SH-SY5Y (cell line): Measurements from ENCODE around the gene PPP1R9B.

Experiments
- GATA2 ChIP-seq: IDR thresholded peaks from 2 replicates; pipeline ENCODE4 v1.6.1; 2011; ENCODE audit warnings: mild to moderate bottlenecking, low read depth, low read length
- GATA3 ChIP-seq: IDR thresholded peaks from 2 replicates; pipeline ENCODE4 v1.6.1; 2011; ENCODE audit warnings: low read depth, mild to moderate bottlenecking, low read length, moderate library complexity

PPP1R9B gene

DNA sequence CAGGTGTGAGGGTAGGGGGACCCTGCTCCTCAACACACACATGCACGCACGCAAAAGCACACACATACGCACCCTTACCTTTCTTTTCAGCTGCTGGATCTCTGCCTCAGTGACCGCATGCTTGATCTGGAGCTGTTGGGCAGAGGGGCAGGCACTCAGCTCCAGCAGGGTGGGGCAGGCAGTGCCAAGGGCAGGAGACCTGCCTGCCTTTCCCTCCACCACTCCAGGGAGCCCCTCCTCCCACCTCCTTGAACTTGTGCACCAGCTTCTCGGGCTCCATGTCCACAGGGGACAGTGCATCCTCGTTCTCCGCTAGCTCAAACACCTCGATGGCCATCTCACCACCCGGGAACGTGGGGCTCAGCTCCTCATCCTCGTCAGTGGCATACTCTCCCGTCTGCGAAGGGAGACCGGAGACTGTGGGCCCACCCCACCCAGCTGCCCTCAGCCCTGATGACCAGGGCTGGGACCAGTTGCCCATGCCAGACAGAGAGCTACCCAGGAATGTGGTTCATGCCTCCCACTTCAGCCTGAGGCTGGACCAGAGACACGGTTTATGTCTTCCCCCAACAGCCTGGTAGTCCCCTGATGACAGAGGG lies 11.2 kb downstream of the PPP1R9B start:
- TF ChIP-seq GATA3 (no peak), GATA2 (no peak)

DNA sequence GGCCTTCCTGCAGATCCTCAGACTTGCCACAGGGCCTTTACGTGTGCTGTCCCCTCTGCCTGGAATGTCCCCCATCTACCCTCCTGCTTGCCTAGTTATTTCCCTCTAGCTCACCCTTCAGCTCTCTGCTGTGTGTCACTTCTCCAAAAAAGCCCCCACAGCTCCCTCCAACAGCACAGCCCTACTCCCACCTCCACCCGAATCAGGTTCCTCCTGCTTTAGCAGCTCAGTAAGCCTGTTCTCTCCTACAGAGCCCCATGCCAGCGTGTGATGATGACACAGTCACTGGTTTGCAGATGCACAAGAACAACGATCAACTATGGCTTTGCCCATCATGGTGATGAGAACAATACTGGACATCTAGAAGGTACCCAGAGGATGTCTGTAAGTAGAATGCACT lies 13.4 kb downstream of the PPP1R9B start:
- TF ChIP-seq GATA3 = no peak
- no peak for TF ChIP-seq GATA2

DNA sequence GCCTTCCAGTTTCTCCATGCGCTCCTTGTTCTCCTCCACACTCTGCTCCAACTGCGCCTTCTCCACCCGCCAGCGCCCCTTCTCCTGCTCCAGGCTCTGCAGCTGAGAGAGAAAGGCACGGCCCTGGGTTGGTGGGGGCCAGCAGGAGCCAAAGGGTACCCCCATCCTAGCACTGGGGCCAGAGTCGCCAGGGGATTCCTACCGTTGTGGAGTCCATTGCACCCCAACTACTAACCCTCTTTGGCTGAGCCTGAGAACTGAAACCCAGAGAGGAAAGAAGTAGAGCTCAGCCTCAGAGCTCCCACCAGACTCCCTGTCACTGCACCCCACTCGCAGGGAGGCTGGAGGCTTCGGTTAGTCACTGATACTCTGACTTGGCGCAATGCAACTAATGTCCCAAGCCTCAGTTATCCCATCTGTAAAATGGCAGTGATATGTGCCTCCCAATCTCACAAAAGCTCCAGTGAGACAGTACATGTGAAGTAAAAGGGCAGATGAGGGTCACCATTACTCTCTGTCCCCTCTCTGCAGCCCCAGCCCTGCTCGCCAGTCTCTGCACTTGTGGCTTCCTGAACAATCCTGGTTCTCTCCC lies 14.3 kb downstream of the PPP1R9B start:
- TF ChIP-seq GATA2 (no peak), GATA3 (no peak)

DNA sequence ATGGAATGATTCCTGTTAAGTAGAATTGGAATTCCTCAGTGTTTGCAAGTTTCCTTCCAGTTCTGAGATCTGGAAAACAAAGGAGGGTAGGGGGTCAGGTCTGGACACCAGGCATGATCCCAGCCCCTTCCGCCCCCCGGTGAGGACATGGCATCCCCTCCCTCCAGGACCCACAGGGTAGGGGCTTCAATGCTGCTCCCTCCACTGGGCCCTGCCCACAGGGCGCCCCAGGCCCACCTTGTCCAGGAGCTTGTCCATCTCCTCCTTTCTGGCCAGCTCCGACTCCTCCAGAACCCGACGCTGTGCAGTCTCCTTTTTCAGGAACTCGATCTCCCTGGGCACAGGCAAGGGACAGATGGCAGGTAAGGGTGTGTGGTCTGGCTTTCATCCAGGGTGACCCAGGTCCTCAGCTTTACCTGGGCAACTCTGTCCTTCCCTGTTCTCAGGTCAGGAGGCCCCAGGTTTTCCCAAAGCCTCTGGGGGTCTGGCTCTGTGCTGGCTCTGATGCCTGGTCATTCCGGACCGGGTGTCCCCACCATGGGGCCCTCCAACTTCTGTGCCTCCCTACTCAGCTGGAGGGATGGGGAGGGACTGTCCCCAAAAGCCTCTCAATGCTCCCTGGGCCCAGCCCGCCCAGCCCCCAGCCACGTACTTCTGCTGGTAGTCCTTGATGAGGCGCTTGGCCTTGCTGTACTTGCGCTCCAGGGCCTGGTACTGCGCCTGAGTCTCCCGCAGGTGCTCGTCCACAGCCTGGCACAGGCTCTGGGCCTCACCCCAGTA lies 15.0 kb downstream of the PPP1R9B start:
- TF ChIP-seq GATA3 = no peak
- TF ChIP-seq GATA2 = no peak

DNA sequence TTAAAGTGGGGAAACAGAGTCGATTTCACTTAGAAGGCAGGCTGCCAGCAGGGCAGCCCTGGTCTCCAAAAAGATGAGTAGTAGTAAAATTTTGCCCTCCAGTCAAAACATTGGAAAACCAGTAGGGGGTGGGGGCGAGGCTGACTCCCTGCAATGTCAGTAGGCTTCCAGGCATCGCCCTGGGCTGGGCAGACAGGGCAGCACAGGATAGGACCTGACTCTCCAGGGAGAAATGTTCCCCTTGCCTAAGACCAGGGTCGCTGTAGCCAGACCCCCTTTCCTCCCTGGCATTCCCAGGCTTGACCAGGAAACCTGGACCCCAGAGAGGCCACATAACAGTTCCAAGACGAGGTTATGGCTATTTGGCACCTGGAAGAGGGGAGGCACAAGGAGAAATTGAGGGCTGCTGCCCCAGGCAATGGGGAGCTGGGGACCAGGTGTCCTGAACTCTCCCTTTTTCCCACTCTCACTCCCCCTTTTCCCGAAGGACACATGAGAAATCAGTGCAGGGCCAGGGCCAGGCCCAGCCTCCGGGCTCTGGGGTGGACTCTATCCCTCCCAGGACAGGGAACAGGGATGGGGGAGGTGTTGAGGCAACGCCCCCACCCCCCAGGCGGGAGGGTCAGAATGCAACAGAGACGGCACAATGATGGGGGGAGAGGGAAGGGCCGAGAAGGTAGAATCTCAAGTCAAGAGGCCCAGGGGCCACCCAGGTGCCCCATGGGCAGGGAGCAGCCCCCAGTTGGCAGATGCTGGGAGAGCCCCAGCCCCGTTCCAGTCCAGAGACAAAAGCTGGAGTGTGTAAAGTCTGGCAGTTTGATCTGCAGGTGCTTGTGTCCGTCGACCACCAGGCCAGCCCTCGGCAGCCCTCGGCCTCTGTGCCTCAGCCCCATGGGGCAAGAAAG lies 16.0 kb downstream of the PPP1R9B start:
- TF ChIP-seq GATA3 (no peak), GATA2 (no peak)

DNA sequence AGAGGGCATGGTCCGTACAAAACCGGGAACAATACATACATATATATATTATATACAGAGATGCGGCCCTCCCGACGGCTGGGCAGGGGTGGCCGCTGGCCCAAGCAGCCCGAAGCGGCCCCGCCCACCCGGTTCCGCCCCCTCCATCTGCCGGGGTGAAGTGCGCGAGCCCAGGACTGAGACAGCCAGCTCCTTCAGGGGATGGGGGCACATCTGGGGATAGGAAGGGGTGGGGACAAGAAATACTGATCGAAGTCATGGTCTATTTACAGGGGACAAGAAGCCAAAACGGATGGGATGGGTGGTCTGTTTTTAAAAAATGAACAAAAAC lies 16.7 kb downstream of the PPP1R9B start:
- TF ChIP-seq GATA3 = no peak
- TF ChIP-seq GATA2 = no peak

DNA sequence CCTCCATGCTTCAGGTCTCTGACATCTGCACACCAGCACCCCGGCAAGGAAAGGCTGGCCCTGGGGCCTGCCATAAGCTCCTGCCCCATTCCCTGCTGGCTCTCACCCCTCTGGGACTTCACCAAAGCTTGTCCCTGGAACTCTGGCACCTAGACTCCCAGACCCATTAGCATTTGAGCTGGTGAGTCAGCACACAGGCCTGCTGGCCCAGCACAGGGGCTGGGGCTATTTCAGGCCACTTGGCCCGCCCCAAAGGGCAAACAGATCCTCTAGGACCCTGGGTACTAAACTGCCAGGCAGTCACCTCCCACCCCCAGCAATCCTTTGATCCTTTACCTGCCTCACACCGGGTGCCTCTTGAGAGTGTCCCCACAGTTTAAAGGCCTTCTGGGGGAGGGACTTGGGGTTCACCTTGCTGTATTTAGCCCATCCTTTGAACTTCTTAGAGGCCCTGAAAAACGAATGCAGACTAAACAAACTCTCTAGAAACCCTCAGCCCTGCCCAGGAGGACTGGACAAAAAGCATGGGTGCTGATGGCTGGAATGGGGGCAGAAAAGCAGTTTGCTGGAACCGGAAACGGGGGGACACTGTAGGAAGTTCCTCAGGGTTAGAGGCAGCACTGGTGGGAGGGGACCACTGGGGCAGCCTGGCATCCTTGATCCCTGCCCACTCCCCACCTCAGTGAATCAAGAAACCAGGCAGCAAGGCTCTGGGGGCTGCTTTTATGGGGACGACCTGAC lies 17.3 kb downstream of the PPP1R9B start:
- no peak for TF ChIP-seq GATA3
- TF ChIP-seq GATA2 = no peak

DNA sequence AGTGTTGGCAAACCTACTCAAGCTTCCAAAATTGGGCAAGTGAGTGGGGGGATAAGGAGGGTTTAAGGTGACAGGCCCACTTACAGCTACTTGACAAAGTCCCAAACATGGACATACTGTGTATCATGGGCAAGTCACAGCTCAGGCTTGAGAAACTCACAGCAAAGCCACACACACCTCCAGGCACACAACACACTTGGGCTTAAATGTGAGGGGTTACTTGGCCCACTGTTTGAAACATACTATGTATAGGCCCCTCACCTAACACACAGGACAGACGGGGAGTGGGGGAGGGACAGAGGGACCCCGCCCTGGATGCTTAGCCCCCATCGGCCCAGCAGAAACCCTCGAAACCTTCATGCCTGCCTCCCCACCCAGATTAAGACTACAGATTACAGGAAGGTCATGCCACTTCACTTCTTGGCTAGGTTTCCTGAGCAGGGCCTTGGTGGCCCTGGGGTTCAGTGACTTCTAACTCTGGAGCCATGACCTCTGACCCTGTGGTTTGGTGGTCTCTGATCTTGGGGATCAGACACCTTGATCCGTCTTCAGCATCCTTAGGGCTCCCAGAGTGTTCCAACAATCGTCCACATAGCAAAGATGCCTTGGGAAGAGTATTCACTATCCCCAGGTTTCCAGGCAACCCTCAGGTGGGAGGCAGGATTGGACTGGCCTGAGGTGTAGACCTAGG lies 18.2 kb downstream of the PPP1R9B start:
- TF ChIP-seq GATA3 = no peak
- TF ChIP-seq GATA2 = no peak

DNA sequence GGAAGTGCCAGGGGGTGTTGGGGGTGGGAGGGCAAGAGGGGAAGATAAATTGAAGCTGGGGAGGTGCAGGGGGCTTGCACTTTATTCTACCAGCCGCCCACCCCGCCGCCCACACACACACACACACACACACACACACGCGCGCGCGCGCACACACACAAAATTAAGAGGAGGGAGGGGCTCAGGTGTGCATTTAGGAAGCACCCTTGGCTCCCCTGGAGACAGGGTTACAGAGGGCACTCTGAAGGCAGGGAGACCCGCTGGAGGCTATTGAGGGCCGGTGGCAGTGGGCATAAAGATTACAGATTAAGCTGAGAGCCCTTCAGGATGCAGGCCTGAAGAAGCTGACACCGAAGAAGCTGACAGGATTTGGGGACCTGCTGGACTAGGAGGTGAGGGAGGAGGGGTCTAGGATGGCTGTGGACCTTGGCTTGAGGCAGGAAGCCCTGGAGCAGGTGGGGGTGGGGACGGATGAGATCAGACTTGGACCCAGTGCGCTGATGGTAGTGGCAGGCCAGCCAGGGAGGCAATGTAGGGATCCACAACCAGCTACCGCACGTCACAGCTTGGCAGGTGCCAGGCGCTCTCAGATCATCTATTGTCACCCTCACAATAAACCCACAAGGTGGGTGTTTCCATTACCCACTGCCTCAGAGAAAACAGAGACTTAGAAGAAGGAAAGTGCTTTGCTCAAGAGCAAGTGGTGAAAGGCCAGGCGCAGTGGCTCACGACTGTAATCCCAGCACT lies 19.7 kb downstream of the PPP1R9B start:
- TF ChIP-seq GATA2 (no peak), GATA3 (no peak)

DNA sequence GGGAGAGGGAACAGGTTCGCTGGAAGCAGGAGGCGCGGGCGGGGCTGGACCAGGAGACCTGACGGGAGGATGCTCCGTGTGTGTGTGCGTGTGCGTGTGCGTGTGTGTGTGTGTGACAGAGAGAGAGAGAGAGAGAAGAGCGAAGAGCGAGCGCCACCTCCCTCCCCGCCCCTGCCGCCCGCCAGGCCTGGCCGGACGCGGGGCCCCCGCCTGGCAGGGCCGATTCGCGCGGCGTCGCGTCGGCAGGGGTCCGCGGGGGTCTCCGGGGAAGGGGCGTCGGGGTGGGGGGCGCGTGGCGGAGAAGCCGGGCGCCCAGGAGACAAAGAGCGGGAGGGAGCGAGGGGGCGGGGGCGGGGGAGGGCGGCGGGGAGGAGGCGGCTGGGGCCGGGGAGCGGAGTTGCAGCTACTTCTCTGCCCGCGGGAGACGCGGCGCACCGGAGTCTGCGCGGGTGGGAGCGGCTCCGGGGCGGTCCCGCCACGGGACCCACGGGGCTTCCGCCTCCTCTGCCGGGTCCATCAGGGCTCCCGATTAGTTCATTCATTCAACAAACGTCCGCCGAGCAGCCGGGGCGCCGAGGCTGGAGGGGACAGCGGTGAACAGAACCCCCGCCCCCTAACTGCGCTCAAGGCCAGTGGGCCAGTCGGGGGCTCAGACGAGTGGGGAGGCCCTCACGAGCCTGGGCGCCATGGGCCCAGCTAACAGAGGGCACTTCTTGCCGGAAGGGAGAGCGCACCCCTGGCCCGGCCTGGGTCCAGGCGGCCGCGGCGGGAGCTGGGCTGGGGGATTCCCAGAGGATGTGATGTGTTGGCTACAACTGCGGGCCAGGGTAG lies 20.5 kb downstream of the PPP1R9B start, which contains the start of gene SAMD14:
TSS of gene SAMD14 (minus strand) at position 433 of the 831 bp plus-strand sequence. CDS start 5,201 bp downstream, outside the sequence.
- no peak for TF ChIP-seq GATA2
- TF ChIP-seq GATA3 = no peak

DNA sequence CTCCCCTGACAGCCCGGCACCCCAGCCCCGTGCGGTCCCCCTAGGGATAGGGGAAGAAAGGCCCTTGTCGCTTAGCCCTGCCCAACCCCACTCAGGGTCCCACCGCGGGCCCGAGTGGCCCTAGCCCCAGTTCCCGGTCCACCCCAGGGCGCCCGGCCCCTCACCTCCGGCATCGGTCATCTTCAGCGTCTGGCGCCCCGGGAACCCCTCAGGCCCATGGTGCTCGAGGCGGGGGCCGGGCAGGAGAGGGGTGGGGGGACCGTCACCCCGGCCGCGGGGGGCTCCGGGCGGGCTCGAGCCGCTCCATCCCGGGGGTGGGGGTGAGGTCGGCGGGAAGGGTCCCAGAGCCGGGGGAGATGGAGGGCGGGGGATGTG lies 21.1 kb downstream of the PPP1R9B start:
- no peak for TF ChIP-seq GATA2
- TF ChIP-seq GATA3 = no peak
